ENCODE results near the gene SPAG9.

The SPAG9 gene

GRCh38 chr17:50977487-50978159 lies 143.0 kb downstream of the SPAG9 start:
- DNase-seq = no peak

GRCh38 chr17:50976951-50977472 lies 143.7 kb downstream of the SPAG9 start:
- no peak for DNase-seq

- no peak for DNase-seq
Measured at GRCh38 chr17:50973557-50974494, 146.8 kb downstream of the SPAG9 start.

GRCh38 chr17:50972577-50972976 lies 148.1 kb downstream of the SPAG9 start:
- no peak for DNase-seq

GRCh38 chr17:50967795-50968194 lies 152.9 kb downstream of the SPAG9 start:
- DNase-seq = no peak

- no peak for DNase-seq
Measured at GRCh38 chr17:50966163-50966666, 154.5 kb downstream of the SPAG9 start.

GRCh38 chr17:50963139-50963538 lies 157.5 kb downstream of the SPAG9 start:
- no peak for DNase-seq

GRCh38 chr17:50961282-50962220 lies 159.1 kb downstream of the SPAG9 start:
- no peak for DNase-seq

- no peak for DNase-seq
Measured at GRCh38 chr17:50959341-50959740, 161.3 kb downstream of the SPAG9 start.

GRCh38 chr17:50957600-50958575 lies 162.8 kb downstream of the SPAG9 start:
- no peak for DNase-seq

GRCh38 chr17:50956750-50957523 lies 163.7 kb downstream of the SPAG9 start:
- peak; percentile 75 to 81 for DNase-seq

- no peak for DNase-seq
Measured at GRCh38 chr17:50956409-50956749, 164.3 kb downstream of the SPAG9 start.

- no peak for DNase-seq
Measured at GRCh38 chr17:50955667-50956120, 165.0 kb downstream of the SPAG9 start.

- DNase-seq = no peak
Measured at GRCh38 chr17:50955160-50955559, 165.5 kb downstream of the SPAG9 start.

- DNase-seq = no peak
Measured at GRCh38 chr17:50954641-50955121, 166.0 kb downstream of the SPAG9 start.

GRCh38 chr17:50953831-50954601 lies 166.7 kb downstream of the SPAG9 start:
- peak; percentile 84 to 94 for DNase-seq

- DNase-seq = peak in 1 of 2 experiments; percentile 14
Measured at GRCh38 chr17:50953518-50953830, 167.2 kb downstream of the SPAG9 start.

- DNase-seq = no peak
Measured at GRCh38 chr17:50952889-50953288, 167.8 kb downstream of the SPAG9 start.

- DNase-seq = peak; percentile 92 to 95
Measured at GRCh38 chr17:50952013-50952412, 168.7 kb downstream of the SPAG9 start.

All from SHP77 (cell line).